Left lung (tissue), 10 donors: ENCODE data around the gene UACA. TPM values are rescaled to one million over a fixed set of nuclear protein-coding genes. Genes with fewer than 3 reads are reported as not detected.

Source experiments
- ATAC-seq: fragments of 200-7000 bp; cut with Tn5 transposase; one replicate; pipeline ENCODE4 v1.9.1; 2020; ENCODE audit warnings: moderate library complexity
- DNase-seq, 4 donors: peaks; one replicate each; pipeline ENCODE4 v3.0.0-alpha.2; 2013 to 2020
- H3K27ac ChIP-seq, 2 donors: fragments of 200-600 bp; sonication (generic) in 1 of 2; one replicate each; pipeline versions ENCODE4 v1.5.0 to v1.8.0; 2020 to 2021
- H3K27me3 ChIP-seq, 2 donors: fragments of 200-600 bp; sonication (generic) in 1 of 2; one replicate each; pipeline versions ENCODE4 v1.5.0 to v1.8.0; 2020 to 2021
- H3K36me3 ChIP-seq, 2 donors: fragments of 200-600 bp; sonication (generic) in 1 of 2; one replicate each; pipeline versions ENCODE4 v1.5.0 to v1.8.0; 2020 to 2021
- H3K4me1 ChIP-seq, 2 donors: fragments of 200-600 bp; one replicate each; pipeline ENCODE4 v1.8.0; 2021
- H3K4me3 ChIP-seq, 2 donors: fragments of 200-600 bp; sonication (generic) in 1 of 2; one replicate each; pipeline versions ENCODE4 v1.5.0 to v1.8.0; 2020 to 2021; ENCODE audit warnings: mild to moderate bottlenecking in 1 of 2
- H3K9me3 ChIP-seq, 2 donors: fragments of 200-600 bp; sonication (generic) in 1 of 2; one replicate each; pipeline versions ENCODE4 v1.5.0 to v1.8.0; 2020 to 2021
- CTCF ChIP-seq, 2 donors: fragments of 200-600 bp; sonication (generic) in 1 of 2; IDR thresholded peaks; one replicate each; pipeline versions ENCODE4 v1.5.0 to v1.8.0; 2021; ENCODE audit warnings: antibody characterized with exemption in 2 of 2
- intact Hi-C, 2 donors: fragments of 100-400 bp; cut with DNase I; formaldehyde crosslinking; loops; one replicate each; pipeline versions ENCODE4 v1.11.2 to v1.14.2; 2022
- polyA plus RNA-seq, 6 donors: library from polyadenylated mRNA; unstranded; fragments of 120-200 nt; gene quantifications; one replicate each; pipeline ENCODE4 v1.2.1, GENCODE V29; 2013; ENCODE audit not compliant: insufficient read length in 6 of 6
- total RNA-seq, 2 donors: library from RNA; stranded (reverse); fragmentation: NEBNext Ultra II Directional; extraction: Animal tissue kit (Norgen Biotek cat#: 25700); gene quantifications; one replicate each; pipeline ENCODE4 v1.2.1, GENCODE V29; 2021
- donor health status: DM: no; HTN: yes; CAD: no.
- donor health status: DM: no; HTN: no; CAD: no.

UACA gene
- total and polyA plus RNA-seq, 8 donors: 43.2 to 133 (median 121) TPM

- peak overlapping the region; percentile 87 to 93 for H3K27ac ChIP-seq
- DNase-seq: no peak
- intact Hi-C loops: no loop called here
- ATAC-seq: no peak
- H3K4me1 ChIP-seq: peaks cover 0 to 25% of the 10 kb centered on the region in 2 donors
- no peaks in the 10 kb centered on the region for H3K9me3 ChIP-seq
- no peak for TF ChIP-seq CTCF (IDR thresholded peaks at IDR 0.05)
- peak overlapping the region; percentile 68 to 76 for H3K4me3 ChIP-seq
- H3K36me3 ChIP-seq: no peaks in the 10 kb centered on the region
- H3K27me3 ChIP-seq: peaks cover 14 to 79% of the 10 kb centered on the region in 2 donors
These were observed 1.4 kb downstream of the UACA start for GRCh38 chr15:70761931-70762468.

- DNase-seq (no peak), ATAC-seq (no peak)
- Histone ChIP-seq H3K27me3 (peaks cover 14 to 76% of the 10 kb centered on the region in 2 donors), H3K4me3 (peak overlapping the region in 1 of 2 donors; percentile 76), H3K9me3 (no peaks in the 10 kb centered on the region), H3K36me3 (no peaks in the 10 kb centered on the region), H3K27ac (no peak overlapping the region), H3K4me1 (peaks cover 0 to 25% of the 10 kb centered on the region in 2 donors)
- TF ChIP-seq CTCF (IDR thresholded peaks at IDR 0.05): no peak
- intact Hi-C loops: no loop called here
These were observed 2.3 kb downstream of the UACA start for GRCh38 chr15:70761046-70761445.

GRCh38 chr15:70758790-70759462 lies 4.4 kb downstream of the UACA start:
- TF ChIP-seq CTCF (IDR thresholded peaks at IDR 0.05): no peak
- no peak for ATAC-seq
- peaks cover 14 to 55% of the 10 kb centered on the region in 2 donors for H3K27me3 ChIP-seq

GRCh38 chr15:70757627-70758026 lies 5.7 kb downstream of the UACA start:
- no peaks in the 10 kb centered on the region for H3K9me3 ChIP-seq
- intact Hi-C loops: no loop called here
- H3K27me3 ChIP-seq: peaks cover 13 to 42% of the 10 kb centered on the region in 2 donors
- H3K4me1 ChIP-seq: peaks cover 0 to 16% of the 10 kb centered on the region in 2 donors
- no peak for ATAC-seq
- no peak for DNase-seq
- no peak for TF ChIP-seq CTCF (IDR thresholded peaks at IDR 0.05)
- no peaks in the 10 kb centered on the region for H3K36me3 ChIP-seq
- H3K4me3 ChIP-seq: no peak overlapping the region
- H3K27ac ChIP-seq: no peak overlapping the region

More at GRCh38 chr15:70758790-70759462, 4.4 kb downstream of the UACA start:
- no peak overlapping the region for H3K4me3 ChIP-seq
- H3K36me3 ChIP-seq: no peaks in the 10 kb centered on the region
- H3K27ac ChIP-seq: no peak overlapping the region
- H3K4me1 ChIP-seq: peaks cover 0 to 21% of the 10 kb centered on the region in 2 donors
- no peaks in the 10 kb centered on the region for H3K9me3 ChIP-seq
- intact Hi-C loops: no loop called here
- no peak for DNase-seq

- intact Hi-C loops: no loop called here
- no peak for TF ChIP-seq CTCF (IDR thresholded peaks at IDR 0.05)
- Histone ChIP-seq H3K27ac (no peak overlapping the region), H3K27me3 (peaks cover 0 to 22% of the 10 kb centered on the region in 2 donors), H3K9me3 (no peaks in the 10 kb centered on the region), H3K36me3 (no peaks in the 10 kb centered on the region), H3K4me3 (no peak overlapping the region), H3K4me1 (peaks cover 3% of the 10 kb centered on the region in 2 donors)
- ATAC-seq (no peak), DNase-seq (no peak)
These were observed 8.5 kb downstream of the UACA start for GRCh38 chr15:70754862-70755261.
